ENCODE data around the gene CDKAL1.

DNA sequence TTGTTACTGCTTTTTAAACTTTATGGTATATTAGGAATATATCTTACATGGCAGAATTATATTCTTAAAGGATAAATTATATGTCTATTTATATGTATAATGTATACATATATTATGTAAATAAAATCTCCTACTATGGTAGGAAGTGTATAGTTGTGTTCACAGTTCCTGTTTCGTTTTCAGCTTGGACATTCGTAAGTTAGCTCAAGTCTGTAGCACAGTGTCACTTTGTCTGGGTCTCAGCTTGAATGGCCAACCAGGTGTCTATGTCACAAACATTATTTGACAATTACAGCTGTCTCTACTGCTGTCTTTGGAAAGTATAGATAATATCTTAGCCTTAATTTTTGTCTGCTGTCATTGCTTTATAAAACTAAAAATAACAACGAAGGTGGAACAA, 303.9 kb downstream of the CDKAL1 start:
- TF ChIP-seq, protein P1, sequence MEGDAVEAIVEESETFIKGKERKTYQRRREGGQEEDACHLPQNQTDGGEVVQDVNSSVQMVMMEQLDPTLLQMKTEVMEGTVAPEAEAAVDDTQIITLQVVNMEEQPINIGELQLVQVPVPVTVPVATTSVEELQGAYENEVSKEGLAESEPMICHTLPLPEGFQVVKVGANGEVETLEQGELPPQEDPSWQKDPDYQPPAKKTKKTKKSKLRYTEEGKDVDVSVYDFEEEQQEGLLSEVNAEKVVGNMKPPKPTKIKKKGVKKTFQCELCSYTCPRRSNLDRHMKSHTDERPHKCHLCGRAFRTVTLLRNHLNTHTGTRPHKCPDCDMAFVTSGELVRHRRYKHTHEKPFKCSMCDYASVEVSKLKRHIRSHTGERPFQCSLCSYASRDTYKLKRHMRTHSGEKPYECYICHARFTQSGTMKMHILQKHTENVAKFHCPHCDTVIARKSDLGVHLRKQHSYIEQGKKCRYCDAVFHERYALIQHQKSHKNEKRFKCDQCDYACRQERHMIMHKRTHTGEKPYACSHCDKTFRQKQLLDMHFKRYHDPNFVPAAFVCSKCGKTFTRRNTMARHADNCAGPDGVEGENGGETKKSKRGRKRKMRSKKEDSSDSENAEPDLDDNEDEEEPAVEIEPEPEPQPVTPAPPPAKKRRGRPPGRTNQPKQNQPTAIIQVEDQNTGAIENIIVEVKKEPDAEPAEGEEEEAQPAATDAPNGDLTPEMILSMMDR (IDR thresholded peaks at IDR 0.05): no peak
- no peak for TF ChIP-seq POLR2A (IDR thresholded peaks at IDR 0.05)
